Measurements from ENCODE around the gene SLC25A11. TPM values are rescaled to one million over a fixed set of nuclear protein-coding genes. Genes with fewer than 3 reads are reported as not detected.

SLC25A11 gene
- total RNA-seq, 1 donor from 2014 or later = 44.7 TPM

DNA sequence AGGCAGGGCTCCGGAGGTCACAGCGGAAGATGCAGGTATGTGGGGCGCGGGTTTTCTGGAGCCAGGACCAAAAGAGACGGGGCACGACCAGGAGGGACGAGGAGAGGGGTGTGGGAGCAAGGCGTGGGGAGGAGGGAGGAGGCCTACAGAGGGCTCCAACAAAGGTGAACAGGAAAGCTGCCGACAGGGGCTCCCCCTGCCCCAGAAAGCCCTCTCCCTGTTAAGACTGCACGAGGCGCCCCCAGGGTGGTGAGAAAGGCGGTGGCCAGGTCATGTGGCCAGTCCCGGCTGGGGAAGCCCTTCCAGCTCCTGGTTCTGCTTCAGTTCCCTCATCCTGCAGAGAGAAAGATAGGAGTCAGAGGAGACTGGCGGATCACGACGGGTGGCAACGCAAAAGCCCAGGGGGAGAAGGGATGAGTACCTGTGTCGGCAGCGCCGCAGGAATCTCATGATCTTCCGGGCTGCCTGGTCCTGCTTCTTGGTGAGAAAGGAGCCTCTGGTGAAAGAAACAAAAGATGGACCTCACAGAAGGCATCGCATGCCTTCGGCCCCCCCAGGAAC, 28.7 kb upstream of the SLC25A11 start:
- H3K27me3 ChIP-seq (ENCODE audit: control insufficient read depth, insufficient read depth, low read length) = no peaks in the 10 kb centered on the region
- H3K4me3 ChIP-seq (ENCODE audit: low read depth, low read length) = peak overlapping the region; percentile 63
- TF ChIP-seq, protein P1, sequence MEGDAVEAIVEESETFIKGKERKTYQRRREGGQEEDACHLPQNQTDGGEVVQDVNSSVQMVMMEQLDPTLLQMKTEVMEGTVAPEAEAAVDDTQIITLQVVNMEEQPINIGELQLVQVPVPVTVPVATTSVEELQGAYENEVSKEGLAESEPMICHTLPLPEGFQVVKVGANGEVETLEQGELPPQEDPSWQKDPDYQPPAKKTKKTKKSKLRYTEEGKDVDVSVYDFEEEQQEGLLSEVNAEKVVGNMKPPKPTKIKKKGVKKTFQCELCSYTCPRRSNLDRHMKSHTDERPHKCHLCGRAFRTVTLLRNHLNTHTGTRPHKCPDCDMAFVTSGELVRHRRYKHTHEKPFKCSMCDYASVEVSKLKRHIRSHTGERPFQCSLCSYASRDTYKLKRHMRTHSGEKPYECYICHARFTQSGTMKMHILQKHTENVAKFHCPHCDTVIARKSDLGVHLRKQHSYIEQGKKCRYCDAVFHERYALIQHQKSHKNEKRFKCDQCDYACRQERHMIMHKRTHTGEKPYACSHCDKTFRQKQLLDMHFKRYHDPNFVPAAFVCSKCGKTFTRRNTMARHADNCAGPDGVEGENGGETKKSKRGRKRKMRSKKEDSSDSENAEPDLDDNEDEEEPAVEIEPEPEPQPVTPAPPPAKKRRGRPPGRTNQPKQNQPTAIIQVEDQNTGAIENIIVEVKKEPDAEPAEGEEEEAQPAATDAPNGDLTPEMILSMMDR (IDR thresholded peaks at IDR 0.05; ENCODE audit: insufficient read depth, low read length, poor library complexity, severe bottlenecking) = no peak
- no peaks in the 10 kb centered on the region for H3K36me3 ChIP-seq (ENCODE audit: control insufficient read depth, insufficient read depth, low read length)
- no peak for DNase-seq (ENCODE audit: low read depth)

DNA sequence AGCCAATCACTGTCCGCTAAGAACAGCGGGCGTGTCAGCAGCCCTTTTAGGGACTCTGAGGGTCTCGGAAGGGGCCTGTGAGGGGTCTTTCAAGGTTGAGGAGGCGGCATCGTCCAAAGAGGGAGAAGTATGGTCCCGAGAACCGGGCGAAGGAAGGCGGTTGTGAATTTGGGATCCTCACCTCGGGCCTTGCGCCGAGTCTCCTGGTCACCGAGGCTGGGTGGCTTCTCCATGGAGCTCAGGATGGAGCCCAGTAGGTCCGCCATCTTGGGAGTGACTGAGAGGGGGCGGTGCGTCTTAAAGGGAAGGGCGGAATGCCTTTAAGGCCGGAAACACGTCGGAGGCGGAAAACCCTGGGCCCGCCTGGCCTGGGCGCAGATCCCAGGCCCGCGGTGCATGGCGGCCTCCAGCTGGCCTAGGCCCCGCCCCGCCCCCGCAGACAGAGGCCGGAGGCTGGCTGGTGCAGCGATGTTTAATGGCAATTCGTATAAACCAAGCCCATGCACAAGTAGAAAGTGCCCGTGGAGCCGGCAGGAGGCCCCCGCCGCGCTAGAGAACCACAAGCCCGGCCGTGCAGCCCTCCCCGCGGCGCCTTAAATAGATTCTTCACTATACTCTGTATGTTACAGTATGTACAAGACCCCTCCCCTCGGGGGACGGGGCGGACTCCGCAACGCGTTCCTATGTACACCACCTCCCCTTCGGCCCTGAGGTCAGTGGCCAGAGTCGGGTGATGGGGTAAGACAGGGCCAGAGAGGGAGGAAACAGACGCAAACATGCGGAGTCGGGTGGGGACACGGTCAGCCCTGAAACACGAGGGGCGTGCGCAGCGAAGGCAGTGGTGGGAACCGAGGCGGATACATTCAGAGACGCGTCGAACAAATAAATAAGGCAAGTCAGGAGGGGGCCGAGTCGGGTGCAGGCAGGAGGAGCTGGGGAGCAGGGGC, 28.0 kb upstream of the SLC25A11 start, which contains the start of gene SPAG7:
TSS of gene SPAG7 (minus strand) at position 279 of the 947 bp plus-strand sequence. CDS start at position 266, 13 bp downstream.
- no peak for DNase-seq (ENCODE audit: low read depth)
- TF ChIP-seq, protein P1 (IDR thresholded peaks at IDR 0.05; ENCODE audit: insufficient read depth, low read length, poor library complexity, severe bottlenecking) = no peak
- Histone ChIP-seq H3K36me3 (ENCODE audit: control insufficient read depth, insufficient read depth, low read length) (no peaks in the 10 kb centered on the region), H3K27me3 (ENCODE audit: control insufficient read depth, insufficient read depth, low read length) (no peaks in the 10 kb centered on the region), H3K4me3 (ENCODE audit: low read depth, low read length) (peak within 1 kb of the TSS; percentile 63)

DNA sequence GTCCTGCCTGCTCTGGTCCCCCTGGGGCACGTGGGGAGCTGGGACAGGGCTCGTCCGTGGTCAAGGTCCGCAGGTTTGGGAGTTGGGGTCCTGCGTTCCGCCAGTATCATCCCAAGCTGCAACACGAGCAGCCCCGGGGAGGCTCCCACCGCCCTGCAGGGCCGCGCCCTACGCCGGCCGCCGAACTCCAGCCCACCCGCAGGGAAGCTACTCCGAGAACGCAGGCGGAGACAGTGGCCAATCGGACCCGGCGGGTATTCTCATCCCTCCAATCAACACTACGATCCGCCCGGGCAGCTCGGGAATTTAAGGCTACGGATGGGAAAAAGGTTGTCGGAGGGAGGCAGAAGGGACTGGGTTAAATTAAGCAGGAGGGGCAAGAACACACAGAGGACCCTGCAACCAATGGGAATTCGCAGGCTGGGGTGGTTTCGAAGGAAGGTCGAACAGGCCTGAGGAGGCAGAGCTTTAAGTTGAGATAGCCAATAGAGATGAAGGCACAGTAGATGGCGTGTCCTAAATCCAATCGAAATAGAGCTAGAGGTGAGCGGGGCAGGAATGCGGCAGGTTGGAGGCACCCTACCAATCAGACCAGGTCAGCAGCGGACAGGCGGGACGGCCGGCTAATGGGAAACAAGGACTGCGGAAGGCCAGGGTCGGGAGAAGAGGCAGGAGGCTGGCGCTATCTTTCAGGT, 27.1 kb upstream of the SLC25A11 start:
- H3K27me3 ChIP-seq (ENCODE audit: control insufficient read depth, insufficient read depth, low read length) = no peaks in the 10 kb centered on the region
- peak; percentile 97 for DNase-seq (ENCODE audit: low read depth)
- no peaks in the 10 kb centered on the region for H3K36me3 ChIP-seq (ENCODE audit: control insufficient read depth, insufficient read depth, low read length)
- TF ChIP-seq, protein P1 (IDR thresholded peaks at IDR 0.05; ENCODE audit: insufficient read depth, low read length, poor library complexity, severe bottlenecking) = no peak
- peak overlapping the region; percentile 63 for H3K4me3 ChIP-seq (ENCODE audit: low read depth, low read length)

- H3K36me3 ChIP-seq (ENCODE audit: control insufficient read depth, insufficient read depth, low read length) = no peaks in the 10 kb centered on the region
- TF ChIP-seq, protein P1 (IDR thresholded peaks at IDR 0.05; ENCODE audit: insufficient read depth, low read length, poor library complexity, severe bottlenecking) = no peak
- DNase-seq (ENCODE audit: low read depth) = no peak
- no peak overlapping the region for H3K4me3 ChIP-seq (ENCODE audit: low read depth, low read length)
- no peaks in the 10 kb centered on the region for H3K27me3 ChIP-seq (ENCODE audit: control insufficient read depth, insufficient read depth, low read length)
Measured at GRCh38 chr17:4965311-4965986, 25.6 kb upstream of the SLC25A11 start.

DNA sequence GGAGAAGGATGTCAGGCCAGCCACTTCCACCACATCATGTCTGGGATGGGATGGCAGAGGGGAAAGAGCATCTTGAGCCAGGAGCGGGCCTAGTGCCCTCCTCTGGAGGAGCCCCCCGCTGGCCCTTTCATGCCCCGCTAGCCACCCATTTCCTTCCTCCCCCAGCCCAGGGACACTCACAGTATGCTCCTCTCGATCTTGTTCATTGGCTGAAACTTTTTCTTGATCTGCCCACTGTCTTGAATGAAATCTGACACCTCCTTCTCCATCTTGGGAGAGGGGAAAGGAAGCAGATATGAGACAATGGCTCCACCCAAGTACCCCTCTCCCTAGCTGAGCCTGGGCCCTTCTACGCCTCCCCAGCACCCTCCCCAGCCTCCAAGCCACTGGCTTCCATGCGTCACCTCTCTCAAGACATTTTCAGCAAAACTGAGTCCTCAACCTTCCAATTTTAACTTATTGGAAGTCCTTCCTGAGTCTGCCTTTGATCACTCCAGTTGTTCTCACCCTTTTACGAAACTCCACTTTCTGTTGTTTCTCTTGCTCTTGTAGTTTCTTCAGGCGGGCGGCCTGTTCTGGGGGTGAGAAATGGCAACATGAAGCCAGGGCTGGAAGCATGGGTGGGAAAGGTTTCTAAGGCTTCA, 20.6 kb upstream of the SLC25A11 start:
- no peak overlapping the region for H3K4me3 ChIP-seq (ENCODE audit: low read depth, low read length)
- TF ChIP-seq, protein P1 (IDR thresholded peaks at IDR 0.05; ENCODE audit: insufficient read depth, low read length, poor library complexity, severe bottlenecking) = no peak
- no peak for DNase-seq (ENCODE audit: low read depth)
- H3K36me3 ChIP-seq (ENCODE audit: control insufficient read depth, insufficient read depth, low read length) = peaks cover 1% of the 10 kb centered on the region
- no peaks in the 10 kb centered on the region for H3K27me3 ChIP-seq (ENCODE audit: control insufficient read depth, insufficient read depth, low read length)

All from kidney epithelial cell (primary cell).